Mesenchymal stem cell (in vitro differentiated cells and primary cell): ENCODE data around the gene COX7B2.

Experiments used
- DNase-seq: peaks from one replicate; pipeline ENCODE4 v3.0.0-alpha.2; 2013
- H2AFZ ChIP-seq: one replicate; pipeline ENCODE4 v1.6.1; 2013; ENCODE audit warnings: low read depth, mild to moderate bottlenecking, control low read depth, inconsistent platforms, low read length, moderate library complexity
- H2AK5ac ChIP-seq: 2 replicates; pipeline ENCODE4 v1.6.1; 2013; ENCODE audit warnings: low read length, moderate library complexity, mild to moderate bottlenecking, inconsistent platforms; ENCODE audit not compliant: severe bottlenecking
- H2BK120ac ChIP-seq: one replicate; pipeline ENCODE4 v1.6.1; 2013; ENCODE audit warnings: low read depth, mild to moderate bottlenecking, inconsistent platforms, low read length, moderate library complexity
- H2BK12ac ChIP-seq, 2 experiments: one replicate each; pipeline ENCODE4 v1.6.1; 2013; ENCODE audit warnings: inconsistent platforms in 2 of 2, low read length in 2 of 2, mild to moderate bottlenecking in 2 of 2, moderate library complexity in 2 of 2, control low read depth in 1 of 2
- H2BK15ac ChIP-seq: one replicate; pipeline ENCODE4 v1.6.1; 2013; ENCODE audit warnings: mild to moderate bottlenecking, low read depth, inconsistent platforms; ENCODE audit not compliant: poor library complexity, severe bottlenecking
- H2BK5ac ChIP-seq: 2 replicates; pipeline ENCODE4 v1.6.1; 2013; ENCODE audit warnings: low read depth, mild to moderate bottlenecking, low read length, control low read depth, inconsistent platforms; ENCODE audit not compliant: poor library complexity, severe bottlenecking
- H3K14ac ChIP-seq, 2 experiments: one replicate each; pipeline ENCODE4 v1.6.1; 2013; ENCODE audit warnings: inconsistent platforms in 2 of 2, low read length in 2 of 2, control low read depth in 1 of 2, mild to moderate bottlenecking in 1 of 2, moderate library complexity in 1 of 2
- H3K18ac ChIP-seq, 2 experiments: one replicate each; pipeline ENCODE4 v1.6.1; 2013; ENCODE audit warnings: inconsistent platforms in 2 of 2, low read length in 2 of 2, control low read depth in 1 of 2, low read depth in 1 of 2, mild to moderate bottlenecking in 1 of 2
- H3K23ac ChIP-seq, 2 experiments: one replicate each; pipeline ENCODE4 v1.6.1; 2013; ENCODE audit warnings: inconsistent platforms in 2 of 2, low read length in 2 of 2, mild to moderate bottlenecking in 2 of 2, moderate library complexity in 2 of 2, control low read depth in 1 of 2
- H3K27ac ChIP-seq: 2 replicates; pipeline ENCODE4 v1.5.1; 2013; ENCODE audit warnings: mild to moderate bottlenecking, moderate library complexity, low read length, control low read depth, inconsistent platforms; ENCODE audit not compliant: poor library complexity, severe bottlenecking
- H3K27me3 ChIP-seq, 2 experiments: 2 replicates each; pipeline versions ENCODE4 v1.6.1 to v1.7.0; 2013; ENCODE audit warnings: low read length in 2 of 2, mild to moderate bottlenecking in 2 of 2, moderate library complexity in 2 of 2, control low read depth in 1 of 2, inconsistent platforms in 1 of 2; ENCODE audit not compliant: control insufficient read depth in 1 of 2, insufficient read depth in 1 of 2
- H3K36me3 ChIP-seq, 2 experiments: 2 replicates each; pipeline versions ENCODE4 v1.6.1 to v1.7.0; 2013; ENCODE audit warnings: low read length in 2 of 2, control low read depth in 1 of 2, inconsistent platforms in 1 of 2, low read depth in 1 of 2, mild to moderate bottlenecking in 1 of 2; ENCODE audit not compliant: insufficient read depth in 2 of 2, control insufficient read depth in 1 of 2
- H3K4ac ChIP-seq, 2 experiments: one replicate each; pipeline ENCODE4 v1.6.1; 2013; ENCODE audit warnings: inconsistent platforms in 2 of 2, low read length in 2 of 2, mild to moderate bottlenecking in 2 of 2, moderate library complexity in 2 of 2, control low read depth in 1 of 2, low read depth in 1 of 2
- H3K4me1 ChIP-seq: 2 replicates; pipeline ENCODE4 v1.6.1; 2013; ENCODE audit warnings: low read depth, low read length, control low read depth; ENCODE audit not compliant: control insufficient read depth, insufficient read depth
- H3K4me2 ChIP-seq: 2 replicates; pipeline ENCODE4 v1.6.1; 2013; ENCODE audit warnings: low read length, mild to moderate bottlenecking, inconsistent platforms; ENCODE audit not compliant: poor library complexity, severe bottlenecking
- H3K4me3 ChIP-seq, 2 experiments: 2 replicates each; pipeline versions ENCODE4 v1.5.1 to v1.7.0; 2013; ENCODE audit warnings: low read length in 2 of 2, mild to moderate bottlenecking in 2 of 2, control low read depth in 1 of 2, low read depth in 1 of 2; ENCODE audit not compliant: insufficient read depth in 1 of 2
- H3K79me1 ChIP-seq: replicated peaks from 2 replicates; pipeline ENCODE4 v1.6.1; 2013; ENCODE audit warnings: mild to moderate bottlenecking, control low read depth, low read length, inconsistent platforms; ENCODE audit not compliant: poor library complexity, severe bottlenecking
- H3K9ac ChIP-seq: 2 replicates; pipeline ENCODE4 v1.7.0; 2013; ENCODE audit warnings: mild to moderate bottlenecking, low read length, moderate library complexity
- H3K9me3 ChIP-seq: 2 replicates; pipeline ENCODE4 v1.7.0; 2013; ENCODE audit warnings: mild to moderate bottlenecking, low read length; ENCODE audit not compliant: control insufficient read depth
- H4K8ac ChIP-seq: one replicate; pipeline ENCODE4 v1.6.1; 2013; ENCODE audit warnings: inconsistent platforms, mild to moderate bottlenecking, low read length, moderate library complexity
- H4K91ac ChIP-seq: one replicate; pipeline ENCODE4 v1.6.1; 2013; ENCODE audit warnings: mild to moderate bottlenecking, low read length, inconsistent platforms
- WGBS: methylation state at CpG from one replicate; pipeline ENCODE4 v1.1.7; 2013; ENCODE audit warnings: mixed read lengths; 5-methylcytosine and 5-hydroxymethylcytosine counted together

COX7B2 gene

DNA sequence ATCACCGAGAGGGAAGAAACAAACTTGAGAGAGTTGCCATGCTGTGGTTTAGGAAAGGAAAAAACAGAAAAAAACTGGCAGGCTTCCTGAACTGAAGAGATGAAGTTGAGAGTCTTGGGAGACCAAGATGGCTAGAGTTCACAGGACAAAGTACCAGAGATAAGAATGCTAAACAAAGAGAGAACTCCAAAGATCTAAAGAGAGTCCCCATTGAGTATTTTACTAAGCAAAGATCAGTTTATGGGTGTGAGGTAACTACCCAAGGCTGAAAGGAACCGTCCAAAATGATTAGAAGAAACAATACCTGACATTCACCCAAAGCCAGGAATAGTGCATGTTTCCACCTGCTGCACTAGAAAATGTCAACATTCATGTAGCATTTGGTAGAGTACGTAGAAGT lies 21.8 kb upstream of the COX7B2 start:
- Histone ChIP-seq H2BK12ac (no peak overlapping the region), H2AK5ac (no peak overlapping the region), H3K79me1 (no peaks in the 10 kb centered on the region), H3K4me1 (no peaks in the 10 kb centered on the region), H3K27ac (no peak overlapping the region), H3K23ac (no peak overlapping the region), H3K4me2 (no peak overlapping the region), H2BK120ac (no peak overlapping the region), H3K18ac (no peak overlapping the region), H4K8ac (no peak overlapping the region), H2BK15ac (no peak overlapping the region), H3K9ac (no peak overlapping the region), H3K36me3 (no peaks in the 10 kb centered on the region), H2BK5ac (no peak overlapping the region), H3K4ac (no peak overlapping the region), H2AFZ (no peak overlapping the region), H3K14ac (no peak overlapping the region), H3K9me3 (no peaks in the 10 kb centered on the region), H3K27me3 (peaks cover 0 to 3% of the 10 kb centered on the region in 2 experiments), H3K4me3 (no peak overlapping the region), H4K91ac (no peak overlapping the region)
- DNase-seq: no peak
- 83% methylated on average over 2 of the region's 3 CpGs for WGBS

DNA sequence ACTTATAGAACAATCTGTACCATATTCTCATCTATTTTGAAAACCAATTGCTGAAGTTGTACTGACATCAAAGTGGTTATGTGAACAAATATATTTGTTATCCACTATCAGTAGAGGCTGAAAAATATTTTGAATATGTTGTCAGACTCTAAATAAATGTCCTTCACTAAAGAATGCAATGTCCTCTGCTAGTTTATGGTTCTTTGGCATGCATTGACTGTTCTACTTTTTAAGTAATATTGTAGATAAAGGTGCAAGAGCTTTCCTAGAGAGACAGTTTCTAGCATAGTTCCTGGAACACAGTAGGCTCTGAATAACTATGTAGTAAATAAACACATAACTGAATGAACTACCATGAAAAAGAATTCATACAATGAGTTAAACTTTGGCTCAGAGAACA lies 18.2 kb upstream of the COX7B2 start:
- Histone ChIP-seq H2BK120ac (no peak overlapping the region), H3K79me1 (no peaks in the 10 kb centered on the region), H2AFZ (no peak overlapping the region), H3K4me1 (no peaks in the 10 kb centered on the region), H2BK15ac (no peak overlapping the region), H3K4ac (no peak overlapping the region), H3K27ac (no peak overlapping the region), H3K14ac (no peak overlapping the region), H3K23ac (no peak overlapping the region), H4K91ac (no peak overlapping the region), H3K9ac (no peak overlapping the region), H2BK12ac (no peak overlapping the region), H2AK5ac (no peak overlapping the region), H3K9me3 (no peaks in the 10 kb centered on the region), H4K8ac (no peak overlapping the region), H3K18ac (no peak overlapping the region), H3K27me3 (peaks cover 0 to 3% of the 10 kb centered on the region in 2 experiments), H2BK5ac (no peak overlapping the region), H3K4me2 (no peak overlapping the region), H3K36me3 (no peaks in the 10 kb centered on the region), H3K4me3 (no peak overlapping the region)
- DNase-seq: no peak

DNA sequence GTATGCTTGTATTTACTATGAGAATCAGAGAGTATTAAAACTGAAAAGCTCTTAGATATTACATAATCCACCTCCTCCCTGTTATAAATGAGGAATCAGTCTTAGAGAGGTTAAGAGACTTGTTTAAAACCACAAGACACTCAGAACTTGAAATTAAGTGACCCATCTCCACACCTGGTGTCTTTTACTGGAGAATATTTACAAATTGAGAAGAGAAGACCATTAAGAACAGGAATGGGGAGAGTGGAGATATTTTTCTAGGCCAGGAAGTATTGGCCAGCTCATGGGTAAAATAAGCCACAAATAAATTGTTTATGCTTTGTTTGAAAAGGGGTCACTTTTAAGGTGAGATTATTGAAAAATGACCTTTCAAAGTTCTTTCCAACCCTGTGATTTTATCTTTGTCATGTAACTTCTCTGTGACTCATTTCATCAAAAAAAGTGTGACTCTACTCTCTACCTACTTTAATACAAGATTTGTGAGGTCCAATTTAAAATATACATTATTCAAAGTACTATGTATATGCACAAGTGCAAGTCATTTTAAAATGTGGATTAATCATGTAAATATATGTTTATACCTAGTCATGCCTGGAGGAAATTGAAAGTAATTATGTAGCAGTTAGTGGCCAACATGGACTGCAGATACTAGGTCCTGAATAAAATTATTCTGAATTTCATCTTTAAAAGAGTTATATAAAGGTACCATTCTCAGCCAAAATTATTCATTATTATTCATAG lies 15.9 kb upstream of the COX7B2 start:
- H3K23ac ChIP-seq: no peak overlapping the region
- H3K4me2 ChIP-seq: no peak overlapping the region
- H2AFZ ChIP-seq: no peak overlapping the region
- H3K14ac ChIP-seq: no peak overlapping the region
- H3K9me3 ChIP-seq: no peaks in the 10 kb centered on the region
- H3K27me3 ChIP-seq: peaks cover 0 to 3% of the 10 kb centered on the region in 2 experiments
- H3K4me3 ChIP-seq: no peak overlapping the region
- H2BK120ac ChIP-seq: no peak overlapping the region
- no peak overlapping the region for H3K4ac ChIP-seq
- no peaks in the 10 kb centered on the region for H3K36me3 ChIP-seq
- DNase-seq: no peak
- H2BK15ac ChIP-seq: no peak overlapping the region
- H3K79me1 ChIP-seq: no peaks in the 10 kb centered on the region
- H2BK12ac ChIP-seq: no peak overlapping the region
- H2BK5ac ChIP-seq: no peak overlapping the region
- no peak overlapping the region for H2AK5ac ChIP-seq
- no peaks in the 10 kb centered on the region for H3K4me1 ChIP-seq
- no peak overlapping the region for H4K91ac ChIP-seq
- no peak overlapping the region for H3K27ac ChIP-seq
- no peak overlapping the region for H4K8ac ChIP-seq
- H3K18ac ChIP-seq: no peak overlapping the region
- H3K9ac ChIP-seq: no peak overlapping the region

GRCh38 chr4:46922205-46922604 lies 13.2 kb upstream of the COX7B2 start:
- Histone ChIP-seq H2AFZ (no peak overlapping the region), H3K9me3 (no peaks in the 10 kb centered on the region), H3K4me2 (no peak overlapping the region), H3K4ac (no peak overlapping the region), H3K27ac (no peak overlapping the region), H3K14ac (no peak overlapping the region), H3K4me3 (no peak overlapping the region), H3K4me1 (no peaks in the 10 kb centered on the region), H2BK15ac (no peak overlapping the region), H3K9ac (no peak overlapping the region), H2BK120ac (no peak overlapping the region), H3K27me3 (no peaks in the 10 kb centered on the region), H2BK12ac (no peak overlapping the region), H4K91ac (no peak overlapping the region), H3K36me3 (no peaks in the 10 kb centered on the region), H3K79me1 (no peaks in the 10 kb centered on the region), H2BK5ac (no peak overlapping the region), H3K23ac (no peak overlapping the region), H4K8ac (no peak overlapping the region), H2AK5ac (no peak overlapping the region), H3K18ac (no peak overlapping the region)
- DNase-seq: no peak
- WGBS: 81% methylated on average over 2 of the region's 3 CpGs
